Mesendoderm (in vitro differentiated cells): Measurements from ENCODE around the gene DRAXIN.

ENCODE experiments used
- DNase-seq: peaks from one replicate; pipeline ENCODE4 v3.0.0; 2013
- H2AK5ac ChIP-seq: 2 replicates; pipeline ENCODE4 v1.6.1; 2013; ENCODE audit warnings: low read length, inconsistent platforms
- H2BK120ac ChIP-seq: 2 replicates; pipeline ENCODE4 v1.6.1; 2013; ENCODE audit warnings: low read depth, mild to moderate bottlenecking, low read length, moderate library complexity, mixed read lengths
- H2BK15ac ChIP-seq: replicated peaks from 2 replicates; pipeline ENCODE4 v1.6.1; 2013; ENCODE audit warnings: low read depth, mild to moderate bottlenecking, moderate library complexity
- H2BK5ac ChIP-seq: 2 replicates; pipeline ENCODE4 v1.6.1; 2013; ENCODE audit warnings: low read length, inconsistent platforms
- H3K18ac ChIP-seq: 2 replicates; pipeline ENCODE4 v1.6.1; 2013; ENCODE audit warnings: mild to moderate bottlenecking, low read length, mixed read lengths
- H3K23ac ChIP-seq: one replicate; pipeline ENCODE4 v1.6.1; 2013; ENCODE audit warnings: low read length
- H3K27ac ChIP-seq: 2 replicates; pipeline ENCODE4 v1.5.1; 2013; ENCODE audit warnings: low read depth, mild to moderate bottlenecking, inconsistent platforms, low read length, moderate library complexity
- H3K27me3 ChIP-seq: 2 replicates; pipeline ENCODE4 v1.6.1; 2013; ENCODE audit warnings: low read length, control low read depth, mild to moderate bottlenecking, inconsistent platforms; ENCODE audit not compliant: insufficient read depth, poor library complexity
- H3K36me3 ChIP-seq: 2 replicates; pipeline ENCODE4 v1.6.1; 2013; ENCODE audit warnings: low read length, inconsistent platforms; ENCODE audit not compliant: control insufficient read depth, insufficient read depth
- H3K4ac ChIP-seq: one replicate; pipeline ENCODE4 v1.6.1; 2013; ENCODE audit warnings: low read depth, mild to moderate bottlenecking, low read length, moderate library complexity
- H3K4me1 ChIP-seq: 2 replicates; pipeline ENCODE4 v1.6.1; 2013; ENCODE audit warnings: low read depth, low read length, inconsistent platforms; ENCODE audit not compliant: control insufficient read depth
- H3K4me2 ChIP-seq: 2 replicates; pipeline ENCODE4 v1.6.1; 2013; ENCODE audit warnings: low read length
- H3K4me3 ChIP-seq: 2 replicates; pipeline ENCODE4 v1.5.1; 2013; ENCODE audit warnings: mild to moderate bottlenecking, low read length
- H3K56ac ChIP-seq: one replicate; pipeline ENCODE4 v1.6.1; 2013; ENCODE audit warnings: low read length
- H3K79me1 ChIP-seq: 2 replicates; pipeline ENCODE4 v1.6.1; 2013; ENCODE audit warnings: low read length, inconsistent platforms
- H3K79me2 ChIP-seq: 2 replicates; pipeline ENCODE4 v1.6.1; 2013; ENCODE audit warnings: mild to moderate bottlenecking, low read length; ENCODE audit not compliant: control insufficient read depth, insufficient read depth
- H3K9ac ChIP-seq: 2 replicates; pipeline ENCODE4 v1.6.1; 2013; ENCODE audit warnings: low read length, inconsistent platforms
- H4K5ac ChIP-seq: one replicate; pipeline ENCODE4 v1.6.1; 2013; ENCODE audit warnings: low read length
- H4K8ac ChIP-seq: one replicate; pipeline ENCODE4 v1.6.1; 2013; ENCODE audit warnings: low read depth, mild to moderate bottlenecking, control low read depth, low read length, moderate library complexity
- WGBS: extraction: QIAGEN DNeasy Blood & Tissue Kit; methylation state at CpG from one replicate; pipeline ENCODE4 v1.1.7; 2013; ENCODE audit warnings: low lambda C conversion rate, missing lambda C conversion rate; ENCODE audit not compliant: insufficient coverage; ENCODE audit errors: extremely low coverage; 5-methylcytosine and 5-hydroxymethylcytosine counted together

The DRAXIN gene

DNA sequence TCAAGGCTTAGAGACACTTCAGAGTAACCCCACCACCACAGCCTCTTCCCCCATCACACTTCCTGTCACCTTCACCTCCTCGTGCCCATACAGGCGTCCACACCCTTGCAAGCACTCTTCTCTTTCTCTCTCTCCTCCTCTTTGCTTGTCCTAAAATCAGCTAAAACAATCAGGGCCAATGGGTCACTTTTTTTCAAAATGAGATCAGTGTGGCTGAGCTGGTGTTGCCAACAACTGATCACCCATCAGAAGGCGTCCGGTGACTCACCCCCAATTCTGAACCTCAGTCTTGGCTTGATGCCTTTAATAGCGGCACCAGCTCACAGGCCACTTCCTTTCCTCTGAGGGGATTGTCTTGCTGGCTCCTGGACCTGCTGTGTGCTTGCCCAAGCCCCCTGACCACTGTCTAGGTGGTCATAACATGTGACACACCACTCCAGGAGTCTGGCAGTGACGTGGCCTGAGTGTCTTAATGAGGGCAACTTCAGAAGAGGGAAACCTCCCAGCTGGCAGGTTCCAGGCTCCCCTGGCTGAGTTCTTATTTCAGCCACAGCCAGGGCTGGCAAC is 1.6 kb downstream of the DRAXIN start:
- WGBS: no CpG with 5 or more reads among the region's 6 CpGs
- no peaks in the 10 kb centered on the region for H3K27me3 ChIP-seq

DNA sequence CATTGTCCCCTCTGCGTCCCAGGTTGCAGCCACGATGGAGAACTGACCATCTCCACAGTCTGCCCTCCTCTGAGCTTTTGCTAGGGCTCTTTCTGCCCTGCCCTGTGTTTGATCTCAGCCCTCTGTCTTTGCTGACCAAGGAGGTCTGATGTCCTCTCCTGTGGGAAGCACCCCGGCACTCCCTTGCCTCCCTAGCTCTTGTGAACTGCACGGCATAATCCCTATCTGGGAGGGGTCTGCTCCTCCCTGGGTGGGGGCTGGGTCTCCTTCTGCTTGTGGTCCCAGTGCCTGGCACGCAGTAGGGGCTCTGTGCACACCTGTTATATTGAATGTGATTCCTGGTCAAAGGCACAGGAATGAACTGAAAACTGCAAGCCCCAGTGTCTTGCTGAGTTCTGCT is 2.4 kb downstream of the DRAXIN start:
- no peak for DNase-seq
- H2BK15ac ChIP-seq: no peak overlapping the region
- H3K4me1 ChIP-seq: peaks cover 3% of the 10 kb centered on the region
- no CpG with 5 or more reads among the region's 5 CpGs for WGBS
- H3K4me2 ChIP-seq: no peak overlapping the region
- H4K8ac ChIP-seq: no peak overlapping the region
- H3K4me3 ChIP-seq: no peak overlapping the region
- H3K9ac ChIP-seq: no peak overlapping the region
- peaks cover 3% of the 10 kb centered on the region for H3K79me2 ChIP-seq
- H3K79me1 ChIP-seq: no peaks in the 10 kb centered on the region
- H3K27ac ChIP-seq: no peak overlapping the region
- no peak overlapping the region for H2BK120ac ChIP-seq
- H2AK5ac ChIP-seq: no peak overlapping the region
- no peak overlapping the region for H3K4ac ChIP-seq
- no peak overlapping the region for H3K18ac ChIP-seq
- H3K56ac ChIP-seq: peak overlapping the region; percentile 74
- no peaks in the 10 kb centered on the region for H3K27me3 ChIP-seq
- no peaks in the 10 kb centered on the region for H3K36me3 ChIP-seq
- no peak overlapping the region for H3K23ac ChIP-seq
- no peak overlapping the region for H2BK5ac ChIP-seq
- no peak overlapping the region for H4K5ac ChIP-seq

More for the DNA sequence above, 1.6 kb downstream of the DRAXIN start:
- no peaks in the 10 kb centered on the region for H3K79me1 ChIP-seq
- DNase-seq: no peak
- no peak overlapping the region for H2AK5ac ChIP-seq
- peak overlapping the region; percentile 96 for H3K56ac ChIP-seq
- H3K4me1 ChIP-seq: peaks cover 3% of the 10 kb centered on the region
- no peak overlapping the region for H3K4me2 ChIP-seq
- no peak overlapping the region for H2BK15ac ChIP-seq
- no peak overlapping the region for H4K8ac ChIP-seq
- no peak overlapping the region for H3K18ac ChIP-seq
- H2BK120ac ChIP-seq: no peak overlapping the region
- H3K9ac ChIP-seq: no peak overlapping the region
- no peak overlapping the region for H3K27ac ChIP-seq
- no peaks in the 10 kb centered on the region for H3K36me3 ChIP-seq
- H3K4ac ChIP-seq: no peak overlapping the region
- peaks cover 8% of the 10 kb centered on the region for H3K79me2 ChIP-seq
- H3K23ac ChIP-seq: no peak overlapping the region
- no peak overlapping the region for H4K5ac ChIP-seq
- H2BK5ac ChIP-seq: no peak overlapping the region
- no peak overlapping the region for H3K4me3 ChIP-seq

DNA sequence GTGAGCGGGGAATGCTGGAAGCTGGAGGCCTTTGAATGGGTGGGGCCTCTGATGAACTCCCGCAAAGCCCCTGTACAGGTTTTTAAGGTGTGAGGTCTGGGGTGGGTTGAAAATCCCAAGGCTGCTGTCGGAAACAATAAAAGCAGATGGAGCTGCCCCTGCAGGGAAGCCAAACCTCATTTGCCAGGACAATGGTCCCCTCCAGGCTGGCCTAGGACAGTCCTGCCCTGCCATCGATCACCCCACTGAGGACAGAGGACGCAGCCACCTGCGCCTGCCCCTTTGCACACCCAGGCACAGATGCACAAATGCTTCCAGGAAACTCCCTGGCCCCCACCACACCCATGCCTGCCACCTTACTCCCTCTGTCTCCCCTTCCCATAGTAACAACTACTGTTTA is 4.4 kb downstream of the DRAXIN start:
- H2BK5ac ChIP-seq: no peak overlapping the region
- H3K36me3 ChIP-seq: no peaks in the 10 kb centered on the region
- H3K79me1 ChIP-seq: no peaks in the 10 kb centered on the region
- H3K4ac ChIP-seq: no peak overlapping the region
- no peak overlapping the region for H3K4me2 ChIP-seq
- H3K56ac ChIP-seq: no peak overlapping the region
- H3K4me3 ChIP-seq: no peak overlapping the region
- H4K5ac ChIP-seq: no peak overlapping the region
- no peak overlapping the region for H3K27ac ChIP-seq
- H2AK5ac ChIP-seq: no peak overlapping the region
- no peak for DNase-seq
- no peaks in the 10 kb centered on the region for H3K79me2 ChIP-seq
- H3K18ac ChIP-seq: no peak overlapping the region
- WGBS: no CpG with 5 or more reads among the region's 6 CpGs
- no peak overlapping the region for H2BK120ac ChIP-seq
- H4K8ac ChIP-seq: no peak overlapping the region
- H3K27me3 ChIP-seq: no peaks in the 10 kb centered on the region
- H3K23ac ChIP-seq: no peak overlapping the region
- H2BK15ac ChIP-seq: no peak overlapping the region
- peaks cover 2% of the 10 kb centered on the region for H3K4me1 ChIP-seq
- H3K9ac ChIP-seq: no peak overlapping the region

DNA sequence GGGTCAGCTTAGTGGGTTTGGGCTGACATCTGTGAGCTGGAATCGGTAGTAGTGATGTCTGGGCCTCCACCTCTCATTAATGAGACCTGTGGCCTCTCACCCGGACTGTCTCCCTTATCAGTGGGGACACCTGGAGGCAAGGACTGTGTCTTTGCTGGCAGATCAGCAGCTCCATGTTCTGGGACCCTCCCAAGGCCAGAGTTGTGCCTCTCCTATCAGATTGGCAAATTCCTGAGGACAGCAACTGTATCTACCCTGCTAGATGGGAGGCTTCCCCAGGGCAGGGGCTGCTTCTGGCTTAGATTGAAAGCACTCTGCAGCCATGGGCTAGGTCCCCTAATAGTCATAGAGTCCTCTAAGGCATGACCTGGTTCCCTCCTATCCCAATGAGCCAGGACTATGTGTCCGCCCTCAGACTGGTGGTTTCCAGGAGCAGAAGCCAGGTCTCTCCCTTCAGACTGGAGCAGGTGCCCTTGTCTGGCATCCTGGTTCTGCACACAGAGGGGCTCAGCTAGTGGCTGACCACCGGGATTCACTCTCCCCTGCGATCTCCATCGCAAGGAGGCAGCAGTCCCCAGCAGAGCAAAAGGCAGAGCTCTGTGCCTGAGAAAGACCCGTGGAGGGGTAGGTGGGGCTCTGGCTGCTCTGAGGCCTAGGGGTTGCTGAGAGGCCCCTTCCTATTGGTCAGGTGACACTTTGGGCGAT is 5.8 kb downstream of the DRAXIN start:
- Histone ChIP-seq H3K23ac (no peak overlapping the region), H3K27me3 (no peaks in the 10 kb centered on the region), H2BK15ac (no peak overlapping the region), H2BK5ac (no peak overlapping the region), H3K4me1 (peaks cover 3% of the 10 kb centered on the region), H3K4me2 (no peak overlapping the region), H2BK120ac (no peak overlapping the region), H3K56ac (no peak overlapping the region), H3K18ac (no peak overlapping the region), H3K9ac (no peak overlapping the region), H3K27ac (no peak overlapping the region), H2AK5ac (no peak overlapping the region), H3K79me2 (no peaks in the 10 kb centered on the region), H4K5ac (no peak overlapping the region), H3K4me3 (no peak overlapping the region), H3K4ac (no peak overlapping the region), H4K8ac (no peak overlapping the region), H3K36me3 (no peaks in the 10 kb centered on the region), H3K79me1 (peaks cover 4% of the 10 kb centered on the region)
- DNase-seq: no peak
- WGBS: no CpG with 5 or more reads among the region's 8 CpGs

DNA sequence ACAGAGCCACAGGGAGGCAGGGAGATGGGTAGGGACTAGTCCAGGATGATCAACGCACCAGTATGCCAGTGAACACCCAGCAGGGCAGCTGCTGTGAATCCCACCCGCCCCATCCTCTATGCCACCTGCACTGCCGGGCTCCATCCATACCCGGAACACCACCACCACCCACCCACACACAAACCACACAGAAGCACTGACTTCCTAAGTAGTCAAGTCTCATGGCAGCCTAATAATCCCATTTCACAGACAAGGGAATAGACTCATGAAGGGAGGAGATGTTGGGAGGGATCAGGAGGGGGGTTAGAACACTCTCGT is 6.3 kb downstream of the DRAXIN start:
- peaks cover 3% of the 10 kb centered on the region for H3K4me1 ChIP-seq
- no peaks in the 10 kb centered on the region for H3K27me3 ChIP-seq
- no CpG with 5 or more reads among the region's 5 CpGs for WGBS

More for the DNA sequence above, 6.3 kb downstream of the DRAXIN start:
- peaks cover 5% of the 10 kb centered on the region for H3K79me1 ChIP-seq
- no peak overlapping the region for H3K23ac ChIP-seq
- no peak overlapping the region for H2BK120ac ChIP-seq
- no peak overlapping the region for H4K8ac ChIP-seq
- no peak overlapping the region for H2BK5ac ChIP-seq
- no peak overlapping the region for H3K4me2 ChIP-seq
- H3K18ac ChIP-seq: no peak overlapping the region
- H3K79me2 ChIP-seq: no peaks in the 10 kb centered on the region
- DNase-seq: no peak
- no peak overlapping the region for H2AK5ac ChIP-seq
- no peaks in the 10 kb centered on the region for H3K36me3 ChIP-seq
- H3K9ac ChIP-seq: no peak overlapping the region
- no peak overlapping the region for H3K4me3 ChIP-seq
- H2BK15ac ChIP-seq: no peak overlapping the region
- H3K56ac ChIP-seq: no peak overlapping the region
- no peak overlapping the region for H3K27ac ChIP-seq
- no peak overlapping the region for H3K4ac ChIP-seq
- H4K5ac ChIP-seq: no peak overlapping the region
